ENCODE data around the gene ERN1. TPM values are rescaled to one million over a fixed set of nuclear protein-coding genes. Genes with fewer than 3 reads are reported as not detected.

The ERN1 gene
- total RNA-seq, 3 donors from 2014 or later, result 18.4 to 27.1 (median 21.7) TPM

DNA sequence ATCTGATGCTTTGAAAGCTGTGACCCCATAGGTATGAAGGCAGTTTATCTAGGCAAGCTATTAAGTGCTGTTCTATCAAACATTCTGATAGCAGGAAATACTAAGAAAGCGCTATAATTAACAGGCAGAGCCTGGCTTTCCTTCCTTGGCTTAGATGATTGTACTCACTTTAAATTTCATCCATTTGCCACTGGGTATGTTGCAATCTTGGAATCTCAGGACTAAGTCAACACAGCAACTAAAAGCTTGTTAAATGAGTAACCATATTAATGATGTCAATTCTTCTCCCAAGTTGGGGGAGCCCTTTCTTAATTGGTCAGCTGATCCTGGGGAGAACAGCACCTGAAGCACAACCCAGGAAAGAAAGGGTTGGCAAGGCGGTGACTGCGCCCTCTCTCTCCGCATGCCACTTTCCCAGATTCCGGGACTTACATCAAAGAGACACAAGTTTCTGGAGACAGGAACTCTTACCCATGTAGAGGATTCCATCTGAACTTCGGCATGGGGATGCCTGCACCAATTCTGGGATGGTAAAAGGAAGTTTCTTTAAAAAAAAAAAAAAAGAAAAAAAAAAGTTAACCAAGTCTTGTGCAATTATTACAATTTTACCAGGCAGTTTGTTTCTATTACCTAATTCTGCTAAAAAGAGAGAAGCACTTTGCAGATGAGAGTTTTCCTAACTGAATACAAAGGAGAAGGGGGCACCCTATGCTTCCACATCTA lies 55.1 kb downstream of the ERN1 start:
- Histone ChIP-seq H3K36me3 (ENCODE audit: low read depth) (peaks cover 7% of the 10 kb centered on the region), H3K9me3 (peaks cover 5% of the 10 kb centered on the region), H3K4me3 (no peak overlapping the region), H3K4me1 (ENCODE audit: low read depth) (peaks cover 3% of the 10 kb centered on the region)
- intact Hi-C loops (cut with DNase I, micrococcal nuclease), result no loop called here
- TF ChIP-seq CTCF (IDR thresholded peaks at IDR 0.05), result no peak
- ATAC-seq, result peak; percentile 58
- DNase-seq, result no peak

DNA sequence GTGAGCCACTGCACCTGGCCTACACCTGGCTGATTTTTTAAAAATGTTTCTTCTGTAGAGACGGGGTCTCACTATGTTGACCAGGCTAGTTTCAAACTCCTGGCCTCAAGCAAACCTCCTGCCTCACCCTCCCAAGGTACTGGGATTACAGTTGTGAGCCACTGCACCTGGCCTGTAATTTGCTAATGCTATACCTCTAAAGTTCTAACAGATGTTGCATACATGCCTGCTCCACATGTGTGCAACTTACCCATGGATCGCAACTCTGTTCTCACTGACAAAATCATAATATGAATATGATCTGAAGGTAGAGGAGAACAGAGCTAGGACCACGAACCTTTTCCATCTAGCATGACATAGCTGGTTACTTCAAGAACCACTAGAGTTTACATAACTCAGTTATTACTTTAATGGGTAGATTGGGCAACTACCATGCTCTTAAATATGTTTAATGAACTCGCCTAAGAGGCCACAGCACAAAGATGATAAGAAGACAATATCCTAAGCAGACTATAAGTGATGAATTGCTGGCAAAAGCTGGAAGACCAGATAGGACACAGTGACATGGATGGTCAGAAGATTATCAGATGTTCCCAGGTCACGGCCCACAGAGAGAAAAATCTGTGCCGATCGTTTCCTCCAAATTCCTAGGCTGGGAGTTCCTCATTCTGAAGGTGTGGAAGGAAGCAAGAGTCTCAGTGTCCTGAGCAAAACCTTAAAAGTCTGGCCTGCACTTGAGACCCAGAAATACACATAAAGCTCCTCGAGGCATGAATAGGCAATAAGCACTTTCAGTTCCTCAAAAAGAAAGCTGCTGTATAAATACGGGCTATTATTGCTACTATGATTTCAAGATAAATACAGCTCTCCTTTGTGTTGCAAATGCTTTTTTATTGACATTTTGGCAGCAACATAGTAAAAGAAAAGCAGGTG lies 55.9 kb downstream of the ERN1 start:
- ATAC-seq (peak; percentile 67), DNase-seq (no peak)
- Histone ChIP-seq H3K4me3 (no peak overlapping the region), H3K36me3 (ENCODE audit: low read depth) (peaks cover 7% of the 10 kb centered on the region), H3K4me1 (ENCODE audit: low read depth) (peaks cover 3% of the 10 kb centered on the region), H3K9me3 (peaks cover 14% of the 10 kb centered on the region)
- intact Hi-C loops (cut with DNase I, micrococcal nuclease), result no loop called here
- no peak for TF ChIP-seq CTCF (IDR thresholded peaks at IDR 0.05)

GRCh38 chr17:64071111-64071510 lies 58.8 kb downstream of the ERN1 start:
- Histone ChIP-seq H3K36me3 (ENCODE audit: low read depth) (peaks cover 7% of the 10 kb centered on the region), H3K4me3 (no peak overlapping the region), H3K9me3 (peaks cover 15% of the 10 kb centered on the region), H3K4me1 (ENCODE audit: low read depth) (peaks cover 3% of the 10 kb centered on the region)
- ATAC-seq, result no peak
- DNase-seq, result no peak
- TF ChIP-seq CTCF (IDR thresholded peaks at IDR 0.05), result no peak
- intact Hi-C loops (cut with DNase I, micrococcal nuclease), result no loop called here

DNA sequence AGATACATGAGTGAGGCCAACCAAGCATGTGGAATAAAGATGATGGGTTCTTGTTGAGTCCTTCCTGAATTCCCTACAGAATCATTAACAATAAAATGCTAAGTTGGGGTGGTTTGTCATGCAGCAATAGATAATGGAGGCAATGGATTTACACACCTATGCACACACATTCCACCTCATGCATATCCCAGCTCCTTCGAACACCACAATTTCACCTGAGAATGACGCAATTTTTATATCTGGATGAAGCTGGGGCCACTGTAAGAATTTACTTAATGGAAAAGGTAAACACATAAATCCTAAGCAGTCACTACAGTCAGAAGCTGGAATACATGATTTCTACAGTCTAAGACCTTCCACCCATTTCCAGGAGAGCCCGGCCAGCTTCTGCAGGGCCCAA lies 59.7 kb downstream of the ERN1 start:
- DNase-seq, result no peak
- H3K4me3 ChIP-seq, result no peak overlapping the region
- H3K4me1 ChIP-seq (ENCODE audit: low read depth), result no peaks in the 10 kb centered on the region
- peaks cover 15% of the 10 kb centered on the region for H3K9me3 ChIP-seq
- no peak for TF ChIP-seq CTCF (IDR thresholded peaks at IDR 0.05)
- H3K36me3 ChIP-seq (ENCODE audit: low read depth), result peaks cover 7% of the 10 kb centered on the region
- no peak for ATAC-seq
- intact Hi-C loops (cut with DNase I, micrococcal nuclease), result no loop called here

- H3K4me3 ChIP-seq, result no peak overlapping the region
- intact Hi-C loops (cut with DNase I, micrococcal nuclease), result loop anchor here in 1 of 2 donors (10.0 kb wide), 1 partner anchor 66 kb away; the partner anchor contains the start of gene ERN1
- peaks cover 15% of the 10 kb centered on the region for H3K9me3 ChIP-seq
- no peak for TF ChIP-seq CTCF (IDR thresholded peaks at IDR 0.05)
- DNase-seq, result no peak
- peaks cover 7% of the 10 kb centered on the region for H3K36me3 ChIP-seq (ENCODE audit: low read depth)
- no peak for ATAC-seq
- no peaks in the 10 kb centered on the region for H3K4me1 ChIP-seq (ENCODE audit: low read depth)
Observed at GRCh38 chr17:64069143-64069542, 60.8 kb downstream of the ERN1 start.
